Measurements from ENCODE around the gene HDHD3.
"Not testable (repeated sequence)": the region's sequence is repeated elsewhere in the genome, so short reads cannot be mapped to it uniquely, and the experiment has no call there.

The HDHD3 gene

GRCh38 chr9:113388833-113389232 lies 12.0 kb upstream of the HDHD3 start:
- no peak for FAIRE-seq

- FAIRE-seq, result no peak
Observed at GRCh38 chr9:113387560-113388230, 10.9 kb upstream of the HDHD3 start.

GRCh38 chr9:113386571-113387393 lies 10.0 kb upstream of the HDHD3 start:
- no peak for FAIRE-seq

GRCh38 chr9:113381909-113382411 lies 5.2 kb upstream of the HDHD3 start:
- no peak for FAIRE-seq

GRCh38 chr9:113381441-113381840 lies 4.7 kb upstream of the HDHD3 start:
- FAIRE-seq, result not testable (repeated sequence)

- FAIRE-seq, result no peak
Observed at GRCh38 chr9:113380869-113381378, 4.1 kb upstream of the HDHD3 start.

- FAIRE-seq, result not testable (repeated sequence)
Observed at GRCh38 chr9:113379829-113380210, 3.0 kb upstream of the HDHD3 start.

GRCh38 chr9:113379094-113379828 lies 2.5 kb upstream of the HDHD3 start:
- not testable (repeated sequence) for FAIRE-seq

- no peak for FAIRE-seq
Observed at GRCh38 chr9:113375057-113376023, 1.4 kb downstream of the HDHD3 start.

GRCh38 chr9:113373676-113374392 lies 3.0 kb downstream of the HDHD3 start:
- FAIRE-seq, result no peak

GRCh38 chr9:113373256-113373655 lies 3.5 kb downstream of the HDHD3 start:
- no peak for FAIRE-seq

GRCh38 chr9:113372059-113372458 lies 4.7 kb downstream of the HDHD3 start:
- no peak for FAIRE-seq

GRCh38 chr9:113370806-113371325 lies 5.9 kb downstream of the HDHD3 start:
- no peak for FAIRE-seq

GRCh38 chr9:113369855-113370140 lies 7.0 kb downstream of the HDHD3 start:
- FAIRE-seq, result no peak

GRCh38 chr9:113368982-113369854 lies 7.6 kb downstream of the HDHD3 start:
- FAIRE-seq, result no peak

GRCh38 chr9:113368348-113368981 lies 8.3 kb downstream of the HDHD3 start:
- FAIRE-seq, result no peak

GRCh38 chr9:113365652-113366051 lies 11.1 kb downstream of the HDHD3 start:
- FAIRE-seq, result not testable (repeated sequence)

GRCh38 chr9:113364951-113365350 lies 11.8 kb downstream of the HDHD3 start:
- FAIRE-seq, result no peak

GRCh38 chr9:113363336-113363735 lies 13.4 kb downstream of the HDHD3 start:
- no peak for FAIRE-seq
